GM12878 (cell line): ENCODE measurements around the gene BECN2. TPM values are rescaled to one million over a fixed set of nuclear protein-coding genes. Genes with fewer than 3 reads are reported as not detected.

Experiments
- ATAC-seq: fragments of 200-7000 bp; cut with Tn5 transposase; 3 replicates; pipeline ENCODE4 v1.9.1; 2020; ENCODE audit warnings: mild to moderate bottlenecking, moderate library complexity
- BruUV-seq: library from RNA; stranded (reverse); fragments of 400-500 nt; replicated peaks from 2 replicates; lab custom pipeline; 2021; lab: Mats Ljungman, UMichigan
- CTCF ChIA-PET: fragments of 300-600 bp; sonication (Branson Sonifier 250); formaldehyde crosslinking; extraction: SDS; loops from one replicate; lab custom pipeline; 2021; ENCODE audit warnings: inconsistent platforms; lab: Yijun Ruan, JAX
- POLR2A ChIA-PET: fragments of 350-600 bp; formaldehyde crosslinking; extraction: SDS; loops from one replicate; lab custom pipeline; 2021; ENCODE audit warnings: inconsistent platforms; lab: Charles Lee
- RAD21 ChIA-PET: fragments of 300-600 bp; sonication (Branson Sonifier 250); formaldehyde crosslinking; loops from one replicate; lab custom pipeline; 2023; ENCODE audit warnings: antibody characterized with exemption; ENCODE audit not compliant: unreplicated experiment; lab: Charles Lee
- SMC1A ChIA-PET: fragments of 300-600 bp; sonication (Branson Sonifier 250); formaldehyde crosslinking; loops from one replicate; lab custom pipeline; 2023; ENCODE audit not compliant: unreplicated experiment, uncharacterized antibody; lab: Charles Lee
- DNase-seq: peaks from one replicate; pipeline ENCODE4 v3.0.0-alpha.2; 2011; ENCODE audit warnings: low read depth, low spot score
- FAIRE-seq: peaks from 3 replicates; lab custom pipeline; 2011; peaks lifted over from hg19 to GRCh38; lab: Jason Lieb, UNC
- H2AFZ ChIP-seq: 2 replicates; pipeline ENCODE4 v1.6.0; 2011; ENCODE audit warnings: low read depth, low read length, control low read depth; ENCODE audit not compliant: control insufficient read depth
- H3K27ac ChIP-seq: 2 replicates; pipeline ENCODE4 v1.5.1; 2011; ENCODE audit warnings: control low read depth; ENCODE audit not compliant: control insufficient read depth, insufficient read depth
- H3K27me3 ChIP-seq, 2 experiments: replicated peaks in 1 of 2; 2 replicates each; pipeline versions ENCODE4 v1.6.0 to v1.6.1; 2011; ENCODE audit warnings: low read length in 1 of 2; ENCODE audit not compliant: control insufficient read depth in 2 of 2, insufficient read depth in 2 of 2
- H3K36me3 ChIP-seq, 2 experiments: 2 replicates each; pipeline ENCODE4 v1.5.1; 2011; ENCODE audit warnings: low read length in 1 of 2; ENCODE audit not compliant: control insufficient read depth in 2 of 2, insufficient read depth in 2 of 2
- H3K4me1 ChIP-seq: 2 replicates; pipeline ENCODE4 v1.6.1; 2011; ENCODE audit warnings: mild to moderate bottlenecking, low read length, moderate library complexity, mixed read lengths; ENCODE audit not compliant: control insufficient read depth, insufficient read depth
- H3K4me2 ChIP-seq: 2 replicates; pipeline ENCODE4 v1.6.0; 2011; ENCODE audit warnings: control low read depth; ENCODE audit not compliant: control insufficient read depth, insufficient read depth
- H3K4me3 ChIP-seq: fragments of 200-600 bp; sonication (generic); 2 replicates; pipeline ENCODE4 v1.5.1; 2016
- H3K79me2 ChIP-seq: 2 replicates; pipeline ENCODE4 v1.6.0; 2011; ENCODE audit warnings: low read length; ENCODE audit not compliant: control insufficient read depth, insufficient read depth
- H3K9ac ChIP-seq: 2 replicates; pipeline ENCODE4 v1.8.0; 2011; ENCODE audit warnings: low read length, control low read depth, mixed read lengths; ENCODE audit not compliant: control insufficient read depth, insufficient read depth
- H3K9me3 ChIP-seq: replicated peaks from 3 replicates; pipeline ENCODE4 v1.5.1; 2011; ENCODE audit warnings: mild to moderate bottlenecking, low read length; ENCODE audit not compliant: control insufficient read depth, insufficient read depth
- H4K20me1 ChIP-seq: 2 replicates; pipeline ENCODE4 v1.6.0; 2011; ENCODE audit not compliant: control insufficient read depth, insufficient read depth
- MEF2A ChIP-seq: IDR thresholded peaks from 2 replicates; pipeline ENCODE4 v1.6.1; 2011; ENCODE audit warnings: low read depth, mild to moderate bottlenecking, low read length, moderate library complexity; ENCODE audit not compliant: insufficient read depth
- MEF2B ChIP-seq: fragments of 450-650 bp; IDR thresholded peaks from 2 replicates; pipeline ENCODE4 v1.6.1; 2018; ENCODE audit warnings: mild to moderate bottlenecking, moderate library complexity; ENCODE audit not compliant: partially characterized antibody, poor library complexity, severe bottlenecking
- WGBS: methylation state at CpG from one replicate; pipeline ENCODE4 v1.1.6; 2016; ENCODE audit warnings: low lambda C conversion rate; ENCODE audit not compliant: insufficient replicate concordance, insufficient coverage; ENCODE audit errors: missing lambda C conversion rate; 5-methylcytosine and 5-hydroxymethylcytosine counted together
- in situ Hi-C: fragments of 300-500 bp; cut with MboI; formaldehyde crosslinking; loops from 9 replicates; pipeline ENCODE4 v1.14.3; 2018; ENCODE audit warnings: mixed read lengths
- intact Hi-C: fragments of 100-400 bp; cut with micrococcal nuclease; formaldehyde crosslinking; loops from one replicate; pipeline ENCODE4 v1.14.2; 2022; ENCODE audit not compliant: unreplicated experiment
- polyA plus RNA-seq, 11 experiments: library from polyadenylated mRNA; depleted of rRNA in 4 of 11; unstranded in 6 of 11; stranded (reverse) in 5 of 11; fragments of >200 nt; fragmentation: Nextera tagmentation in 4 of 11; fragmentation: Illumina TruSeq in 1 of 11; extraction: Ambion mirVana in 4 of 11; extraction: Trizol in 1 of 11; gene quantifications; 1 replicate in 1 of 11; 2 replicates in 10 of 11; pipeline versions ENCODE4 v1.2.1 to v1.2.3, GENCODE V29; 2011 to 2016; ENCODE audit warnings: inconsistent platforms in 2 of 11, missing spikeins in 2 of 11, low read depth in 1 of 11
- total RNA-seq, 4 experiments: library from RNA; depleted of rRNA in 3 of 4; stranded (reverse); fragments of >200 nt in 3 of 4; fragmentation: Illumina TruSeq in 1 of 4; extraction: Trizol in 1 of 4; gene quantifications; 2 replicates each; pipeline versions ENCODE4 v1.2.1 to v1.2.3, GENCODE V29; 2013 to 2021
- TF ChIP-seq, protein P1 (sequence below): fragments of 450-650 bp; IDR thresholded peaks from 2 replicates; pipeline ENCODE4 v1.6.1; 2017; ENCODE audit warnings: mild to moderate bottlenecking

BECN2 gene
- total and polyA plus RNA-seq, 10 of the 15 experiments (the other 5 are each of a cell fraction or from before 2014, with no cell fraction given) = not detected

DNA sequence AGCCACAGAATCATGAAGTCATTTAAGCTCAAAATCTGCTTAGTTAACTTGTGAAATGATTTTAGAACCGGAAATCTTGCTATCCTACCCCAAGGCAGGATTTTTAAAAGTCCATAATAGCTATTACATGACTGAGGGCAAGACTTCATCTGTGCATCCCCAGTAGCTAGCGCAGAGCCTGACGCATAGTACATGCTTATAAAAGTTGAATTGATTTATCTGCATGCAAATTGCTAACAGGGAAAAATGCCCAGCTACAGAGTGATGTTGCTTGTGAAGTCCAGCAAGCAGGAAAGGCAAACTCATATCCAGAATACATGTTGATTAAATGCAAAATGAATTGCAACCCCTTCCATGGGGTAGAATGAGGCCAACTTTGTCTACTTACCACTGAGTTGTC lies 49.4 kb downstream of the BECN2 start:
- Histone ChIP-seq H3K9me3 (no peaks in the 10 kb centered on the region), H3K27ac (no peak overlapping the region), H3K9ac (no peak overlapping the region), H2AFZ (no peak overlapping the region), H3K36me3 (no peaks in the 10 kb centered on the region), H4K20me1 (no peaks in the 10 kb centered on the region), H3K4me3 (no peak overlapping the region), H3K4me1 (no peaks in the 10 kb centered on the region), H3K4me2 (no peak overlapping the region), H3K79me2 (no peaks in the 10 kb centered on the region), H3K27me3 (no peaks in the 10 kb centered on the region; a peak in 1 of 4 replicates)
- DNase-seq (no peak), FAIRE-seq (no peak), ATAC-seq (no peak)
- in situ Hi-C loops (no loop called here), intact Hi-C loops (no loop called here)
- BruUV-seq = no TSS peak
- ChIA-PET CTCF (interaction anchor here (1.1 to 1.8 kb wide), 4 partner anchors 9 to 111 kb away, joined by 3 to 5 read pairs (median 5); partner anchors contain the start of gene MAP1LC3C), SMC1A (no interaction called here), POLR2A (no interaction called here), RAD21 (no interaction called here)
- 63% methylated on average over 3 of the region's 3 CpGs for WGBS
- TF ChIP-seq, protein P1, sequence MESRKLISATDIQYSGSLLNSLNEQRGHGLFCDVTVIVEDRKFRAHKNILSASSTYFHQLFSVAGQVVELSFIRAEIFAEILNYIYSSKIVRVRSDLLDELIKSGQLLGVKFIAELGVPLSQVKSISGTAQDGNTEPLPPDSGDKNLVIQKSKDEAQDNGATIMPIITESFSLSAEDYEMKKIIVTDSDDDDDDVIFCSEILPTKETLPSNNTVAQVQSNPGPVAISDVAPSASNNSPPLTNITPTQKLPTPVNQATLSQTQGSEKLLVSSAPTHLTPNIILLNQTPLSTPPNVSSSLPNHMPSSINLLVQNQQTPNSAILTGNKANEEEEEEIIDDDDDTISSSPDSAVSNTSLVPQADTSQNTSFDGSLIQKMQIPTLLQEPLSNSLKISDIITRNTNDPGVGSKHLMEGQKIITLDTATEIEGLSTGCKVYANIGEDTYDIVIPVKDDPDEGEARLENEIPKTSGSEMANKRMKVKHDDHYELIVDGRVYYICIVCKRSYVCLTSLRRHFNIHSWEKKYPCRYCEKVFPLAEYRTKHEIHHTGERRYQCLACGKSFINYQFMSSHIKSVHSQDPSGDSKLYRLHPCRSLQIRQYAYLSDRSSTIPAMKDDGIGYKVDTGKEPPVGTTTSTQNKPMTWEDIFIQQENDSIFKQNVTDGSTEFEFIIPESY = no peak
- TF ChIP-seq MEF2A = no peak
- TF ChIP-seq MEF2B = no peak

Other genes with a start within 250 kb of the BECN2 start
- gene EXO1, start 109.6 kb upstream of the BECN2 start, total RNA-seq (2014; rRNA removed) = 26.5 and 27.6 TPM in 2 replicates
- gene EXO1, start 109.6 kb upstream of the BECN2 start, total RNA-seq (2014; rRNA removed; fragmentation: Illumina TruSeq; extraction: Trizol) = 36.8 and 40.4 TPM in 2 replicates
- 30.4 and 35.0 TPM in 2 replicates for gene EXO1, start 109.6 kb upstream of the BECN2 start, total RNA-seq (2021)
- 18.0 and 24.4 TPM in 2 replicates for gene EXO1, start 109.6 kb upstream of the BECN2 start, polyA plus RNA-seq (2011; rRNA removed)
- gene EXO1, start 109.6 kb upstream of the BECN2 start, polyA plus RNA-seq (2014; fragmentation: Illumina TruSeq; extraction: Trizol) = 33.7 and 40.0 TPM in 2 replicates
- gene EXO1, start 109.6 kb upstream of the BECN2 start, polyA plus RNA-seq (2014; fragmentation: Nextera tagmentation; extraction: Ambion mirVana) = 10 to 100 TPM in 1 of 2 experiments, 1 to 10 TPM in 1; 8.7 to 17.6 TPM
- 20.6 and 22.4 TPM in 2 replicates for gene EXO1, start 109.6 kb upstream of the BECN2 start, polyA plus RNA-seq (2014; rRNA removed)
- gene EXO1, start 109.6 kb upstream of the BECN2 start, polyA plus RNA-seq (2016; fragmentation: Nextera tagmentation; extraction: Ambion mirVana) = 10 to 100 TPM; 37.5 to 43.4 TPM
- gene MAP1LC3C, start 41.3 kb downstream of the BECN2 start, total RNA-seq (2014; rRNA removed) = not detected in 2 replicates
- gene MAP1LC3C, start 41.3 kb downstream of the BECN2 start, total RNA-seq (2014; rRNA removed; fragmentation: Illumina TruSeq; extraction: Trizol) = not detected in 2 replicates
- not detected in 2 replicates for gene MAP1LC3C, start 41.3 kb downstream of the BECN2 start, total RNA-seq (2021)
- gene MAP1LC3C, start 41.3 kb downstream of the BECN2 start, polyA plus RNA-seq (2011; rRNA removed) = 0.19 and 0.40 TPM in 2 replicates
- gene MAP1LC3C, start 41.3 kb downstream of the BECN2 start, polyA plus RNA-seq (2014; fragmentation: Illumina TruSeq; extraction: Trizol) = not detected in 2 replicates
- gene MAP1LC3C, start 41.3 kb downstream of the BECN2 start, polyA plus RNA-seq (2014; fragmentation: Nextera tagmentation; extraction: Ambion mirVana) = not detected
- not detected in 2 replicates for gene MAP1LC3C, start 41.3 kb downstream of the BECN2 start, polyA plus RNA-seq (2014; rRNA removed)
- gene MAP1LC3C, start 41.3 kb downstream of the BECN2 start, polyA plus RNA-seq (2016; fragmentation: Nextera tagmentation; extraction: Ambion mirVana) = not detected